ENCODE measurements around the gene STIP1. TPM values are rescaled to one million over a fixed set of nuclear protein-coding genes. Genes with fewer than 3 reads are reported as not detected.
A peak's percentile ranks its signal among the peaks of the same experiment; 100 is the strongest.

Gene STIP1
- total and polyA plus RNA-seq, 9 of the 15 experiments (the other 6 are each of a cell fraction or from before 2014, with no cell fraction given): 58.1 to 465 (median 346) TPM

DNA sequence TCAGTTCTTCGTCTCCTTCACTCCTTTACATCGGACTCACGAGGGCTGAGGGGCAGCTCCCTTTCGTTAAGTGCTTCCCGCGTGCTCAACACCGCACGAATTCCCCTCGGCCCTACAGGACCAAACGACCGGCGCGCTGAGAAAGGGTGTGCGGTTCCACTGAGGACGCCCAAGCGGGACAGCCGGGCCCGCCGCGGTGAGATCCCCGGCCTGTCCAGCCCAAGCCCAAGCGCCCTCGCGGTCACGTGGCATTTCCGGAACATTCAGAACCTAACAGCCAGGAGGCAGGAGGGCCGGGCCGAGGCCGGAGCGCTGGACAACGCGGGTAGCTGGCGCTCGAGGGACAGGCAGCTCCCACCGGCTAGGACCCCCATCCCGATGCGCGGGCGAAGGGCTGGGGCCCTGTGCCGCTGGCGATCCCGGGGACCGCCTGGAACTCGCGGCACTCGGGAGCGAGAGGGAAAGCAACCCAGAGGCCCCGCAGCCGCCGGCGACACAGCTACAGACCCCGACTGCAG lies 737 bp upstream of the STIP1 start (continued):
- TF ChIP-seq, protein P1, sequence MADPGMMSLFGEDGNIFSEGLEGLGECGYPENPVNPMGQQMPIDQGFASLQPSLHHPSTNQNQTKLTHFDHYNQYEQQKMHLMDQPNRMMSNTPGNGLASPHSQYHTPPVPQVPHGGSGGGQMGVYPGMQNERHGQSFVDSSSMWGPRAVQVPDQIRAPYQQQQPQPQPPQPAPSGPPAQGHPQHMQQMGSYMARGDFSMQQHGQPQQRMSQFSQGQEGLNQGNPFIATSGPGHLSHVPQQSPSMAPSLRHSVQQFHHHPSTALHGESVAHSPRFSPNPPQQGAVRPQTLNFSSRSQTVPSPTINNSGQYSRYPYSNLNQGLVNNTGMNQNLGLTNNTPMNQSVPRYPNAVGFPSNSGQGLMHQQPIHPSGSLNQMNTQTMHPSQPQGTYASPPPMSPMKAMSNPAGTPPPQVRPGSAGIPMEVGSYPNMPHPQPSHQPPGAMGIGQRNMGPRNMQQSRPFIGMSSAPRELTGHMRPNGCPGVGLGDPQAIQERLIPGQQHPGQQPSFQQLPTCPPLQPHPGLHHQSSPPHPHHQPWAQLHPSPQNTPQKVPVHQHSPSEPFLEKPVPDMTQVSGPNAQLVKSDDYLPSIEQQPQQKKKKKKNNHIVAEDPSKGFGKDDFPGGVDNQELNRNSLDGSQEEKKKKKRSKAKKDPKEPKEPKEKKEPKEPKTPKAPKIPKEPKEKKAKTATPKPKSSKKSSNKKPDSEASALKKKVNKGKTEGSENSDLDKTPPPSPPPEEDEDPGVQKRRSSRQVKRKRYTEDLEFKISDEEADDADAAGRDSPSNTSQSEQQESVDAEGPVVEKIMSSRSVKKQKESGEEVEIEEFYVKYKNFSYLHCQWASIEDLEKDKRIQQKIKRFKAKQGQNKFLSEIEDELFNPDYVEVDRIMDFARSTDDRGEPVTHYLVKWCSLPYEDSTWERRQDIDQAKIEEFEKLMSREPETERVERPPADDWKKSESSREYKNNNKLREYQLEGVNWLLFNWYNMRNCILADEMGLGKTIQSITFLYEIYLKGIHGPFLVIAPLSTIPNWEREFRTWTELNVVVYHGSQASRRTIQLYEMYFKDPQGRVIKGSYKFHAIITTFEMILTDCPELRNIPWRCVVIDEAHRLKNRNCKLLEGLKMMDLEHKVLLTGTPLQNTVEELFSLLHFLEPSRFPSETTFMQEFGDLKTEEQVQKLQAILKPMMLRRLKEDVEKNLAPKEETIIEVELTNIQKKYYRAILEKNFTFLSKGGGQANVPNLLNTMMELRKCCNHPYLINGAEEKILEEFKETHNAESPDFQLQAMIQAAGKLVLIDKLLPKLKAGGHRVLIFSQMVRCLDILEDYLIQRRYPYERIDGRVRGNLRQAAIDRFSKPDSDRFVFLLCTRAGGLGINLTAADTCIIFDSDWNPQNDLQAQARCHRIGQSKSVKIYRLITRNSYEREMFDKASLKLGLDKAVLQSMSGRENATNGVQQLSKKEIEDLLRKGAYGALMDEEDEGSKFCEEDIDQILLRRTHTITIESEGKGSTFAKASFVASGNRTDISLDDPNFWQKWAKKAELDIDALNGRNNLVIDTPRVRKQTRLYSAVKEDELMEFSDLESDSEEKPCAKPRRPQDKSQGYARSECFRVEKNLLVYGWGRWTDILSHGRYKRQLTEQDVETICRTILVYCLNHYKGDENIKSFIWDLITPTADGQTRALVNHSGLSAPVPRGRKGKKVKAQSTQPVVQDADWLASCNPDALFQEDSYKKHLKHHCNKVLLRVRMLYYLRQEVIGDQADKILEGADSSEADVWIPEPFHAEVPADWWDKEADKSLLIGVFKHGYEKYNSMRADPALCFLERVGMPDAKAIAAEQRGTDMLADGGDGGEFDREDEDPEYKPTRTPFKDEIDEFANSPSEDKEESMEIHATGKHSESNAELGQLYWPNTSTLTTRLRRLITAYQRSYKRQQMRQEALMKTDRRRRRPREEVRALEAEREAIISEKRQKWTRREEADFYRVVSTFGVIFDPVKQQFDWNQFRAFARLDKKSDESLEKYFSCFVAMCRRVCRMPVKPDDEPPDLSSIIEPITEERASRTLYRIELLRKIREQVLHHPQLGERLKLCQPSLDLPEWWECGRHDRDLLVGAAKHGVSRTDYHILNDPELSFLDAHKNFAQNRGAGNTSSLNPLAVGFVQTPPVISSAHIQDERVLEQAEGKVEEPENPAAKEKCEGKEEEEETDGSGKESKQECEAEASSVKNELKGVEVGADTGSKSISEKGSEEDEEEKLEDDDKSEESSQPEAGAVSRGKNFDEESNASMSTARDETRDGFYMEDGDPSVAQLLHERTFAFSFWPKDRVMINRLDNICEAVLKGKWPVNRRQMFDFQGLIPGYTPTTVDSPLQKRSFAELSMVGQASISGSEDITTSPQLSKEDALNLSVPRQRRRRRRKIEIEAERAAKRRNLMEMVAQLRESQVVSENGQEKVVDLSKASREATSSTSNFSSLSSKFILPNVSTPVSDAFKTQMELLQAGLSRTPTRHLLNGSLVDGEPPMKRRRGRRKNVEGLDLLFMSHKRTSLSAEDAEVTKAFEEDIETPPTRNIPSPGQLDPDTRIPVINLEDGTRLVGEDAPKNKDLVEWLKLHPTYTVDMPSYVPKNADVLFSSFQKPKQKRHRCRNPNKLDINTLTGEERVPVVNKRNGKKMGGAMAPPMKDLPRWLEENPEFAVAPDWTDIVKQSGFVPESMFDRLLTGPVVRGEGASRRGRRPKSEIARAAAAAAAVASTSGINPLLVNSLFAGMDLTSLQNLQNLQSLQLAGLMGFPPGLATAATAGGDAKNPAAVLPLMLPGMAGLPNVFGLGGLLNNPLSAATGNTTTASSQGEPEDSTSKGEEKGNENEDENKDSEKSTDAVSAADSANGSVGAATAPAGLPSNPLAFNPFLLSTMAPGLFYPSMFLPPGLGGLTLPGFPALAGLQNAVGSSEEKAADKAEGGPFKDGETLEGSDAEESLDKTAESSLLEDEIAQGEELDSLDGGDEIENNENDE (IDR thresholded peaks at IDR 0.05; ENCODE audit: low read depth, low read length): no peak
- TF ChIP-seq NR2F6 (CRISPR knock-in tag; IDR thresholded peaks at IDR 0.05): peak; percentile 36; the same call in 1 of the 2 replicates
- no peak for TF ChIP-seq SP2 (IDR thresholded peaks at IDR 0.05; ENCODE audit: extremely low read depth, low read depth, low read length, poor library complexity, severe bottlenecking)
- TF ChIP-seq, protein P2, sequence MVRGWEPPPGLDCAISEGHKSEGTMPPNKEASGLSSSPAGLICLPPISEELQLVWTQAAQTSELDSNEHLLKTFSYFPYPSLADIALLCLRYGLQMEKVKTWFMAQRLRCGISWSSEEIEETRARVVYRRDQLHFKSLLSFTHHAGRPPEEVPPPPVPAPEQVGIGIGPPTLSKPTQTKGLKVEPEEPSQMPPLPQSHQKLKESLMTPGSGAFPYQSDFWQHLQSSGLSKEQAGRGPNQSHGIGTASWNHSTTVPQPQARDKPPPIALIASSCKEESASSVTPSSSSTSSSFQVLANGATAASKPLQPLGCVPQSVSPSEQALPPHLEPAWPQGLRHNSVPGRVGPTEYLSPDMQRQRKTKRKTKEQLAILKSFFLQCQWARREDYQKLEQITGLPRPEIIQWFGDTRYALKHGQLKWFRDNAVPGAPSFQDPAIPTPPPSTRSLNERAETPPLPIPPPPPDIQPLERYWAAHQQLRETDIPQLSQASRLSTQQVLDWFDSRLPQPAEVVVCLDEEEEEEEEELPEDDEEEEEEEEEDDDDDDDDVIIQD (CRISPR knock-in tag; IDR thresholded peaks at IDR 0.05): peak; percentile 18; the same call in 1 of the 2 replicates
- TF ChIP-seq PHF21A (IDR thresholded peaks at IDR 0.05; ENCODE audit: borderline replicate concordance, low read depth): peak; percentile 17; the same call in 1 of the 2 replicates
- TF ChIP-seq, protein P3, sequence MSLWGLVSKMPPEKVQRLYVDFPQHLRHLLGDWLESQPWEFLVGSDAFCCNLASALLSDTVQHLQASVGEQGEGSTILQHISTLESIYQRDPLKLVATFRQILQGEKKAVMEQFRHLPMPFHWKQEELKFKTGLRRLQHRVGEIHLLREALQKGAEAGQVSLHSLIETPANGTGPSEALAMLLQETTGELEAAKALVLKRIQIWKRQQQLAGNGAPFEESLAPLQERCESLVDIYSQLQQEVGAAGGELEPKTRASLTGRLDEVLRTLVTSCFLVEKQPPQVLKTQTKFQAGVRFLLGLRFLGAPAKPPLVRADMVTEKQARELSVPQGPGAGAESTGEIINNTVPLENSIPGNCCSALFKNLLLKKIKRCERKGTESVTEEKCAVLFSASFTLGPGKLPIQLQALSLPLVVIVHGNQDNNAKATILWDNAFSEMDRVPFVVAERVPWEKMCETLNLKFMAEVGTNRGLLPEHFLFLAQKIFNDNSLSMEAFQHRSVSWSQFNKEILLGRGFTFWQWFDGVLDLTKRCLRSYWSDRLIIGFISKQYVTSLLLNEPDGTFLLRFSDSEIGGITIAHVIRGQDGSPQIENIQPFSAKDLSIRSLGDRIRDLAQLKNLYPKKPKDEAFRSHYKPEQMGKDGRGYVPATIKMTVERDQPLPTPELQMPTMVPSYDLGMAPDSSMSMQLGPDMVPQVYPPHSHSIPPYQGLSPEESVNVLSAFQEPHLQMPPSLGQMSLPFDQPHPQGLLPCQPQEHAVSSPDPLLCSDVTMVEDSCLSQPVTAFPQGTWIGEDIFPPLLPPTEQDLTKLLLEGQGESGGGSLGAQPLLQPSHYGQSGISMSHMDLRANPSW (CRISPR knock-in tag; IDR thresholded peaks at IDR 0.05): no peak
- no peak for TF ChIP-seq HDAC8 (tag; IDR thresholded peaks at IDR 0.05)
- TF ChIP-seq ZNF232 (CRISPR knock-in tag; IDR thresholded peaks at IDR 0.05): no peak
- TF ChIP-seq HNRNPH1 (optimal IDR thresholded peaks at IDR 0.05; ENCODE audit: low read depth, low read length): no peak
- no peak for TF ChIP-seq YBX1 (IDR thresholded peaks at IDR 0.05)
- TF ChIP-seq CHD2 (IDR thresholded peaks at IDR 0.05; ENCODE audit: low read depth, low read length): no peak
- peak; percentile 73 for TF ChIP-seq ETV1 (tag; conservative IDR thresholded peaks at IDR 0.05; ENCODE audit: low read depth)
- TF ChIP-seq HIVEP1 (CRISPR knock-in tag; IDR thresholded peaks at IDR 0.05): peak; percentile 88; the same call in 1 of the 2 replicates
